NCI-H2171 treated with DMSO at 0.1 percent for 48 hours (cell line): ENCODE measurements around the gene WBP1L.
"Not testable (repeated sequence)": the region's sequence is repeated elsewhere in the genome, so short reads cannot be mapped to it uniquely, and the experiment has no call there.

ENCODE experiments used
- DNase-seq: peaks from one replicate; lab custom pipeline; 2025; lab: John Stamatoyannopoulos, UW

The WBP1L gene

GRCh38 chr10:102811346-102811745 is 67.6 kb downstream of the WBP1L start:
- no peak for DNase-seq

DNA sequence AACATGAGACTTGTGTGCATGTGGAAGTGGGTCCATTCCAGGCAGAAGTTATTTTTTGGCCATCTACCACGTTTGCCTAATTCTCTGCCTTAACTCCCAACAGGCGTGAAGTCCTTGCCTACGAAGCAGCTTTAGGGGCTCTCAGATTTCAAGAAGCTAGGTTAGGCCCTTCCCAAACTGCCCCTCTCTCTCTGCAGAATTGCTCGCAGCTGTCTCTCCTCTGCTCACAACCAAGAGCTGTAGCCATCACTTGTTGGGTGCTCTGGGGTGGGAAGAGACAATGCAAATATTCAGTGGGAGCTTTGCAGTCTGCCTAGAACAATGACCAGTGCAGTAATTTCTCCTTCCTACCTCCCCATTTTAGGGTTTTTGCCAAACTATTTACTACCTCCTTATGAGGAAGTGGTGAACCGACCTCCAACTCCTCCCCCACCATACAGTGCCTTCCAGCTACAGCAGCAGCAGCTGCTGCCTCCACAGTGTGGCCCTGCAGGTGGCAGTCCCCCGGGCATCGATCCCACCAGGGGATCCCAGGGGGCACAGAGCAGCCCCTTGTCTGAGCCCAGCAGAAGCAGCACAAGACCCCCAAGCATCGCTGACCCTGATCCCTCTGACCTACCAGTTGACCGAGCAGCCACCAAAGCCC is 68.6 kb downstream of the WBP1L start:
- no peak for DNase-seq

GRCh38 chr10:102813017-102813541 is 69.3 kb downstream of the WBP1L start:
- no peak for DNase-seq

DNA sequence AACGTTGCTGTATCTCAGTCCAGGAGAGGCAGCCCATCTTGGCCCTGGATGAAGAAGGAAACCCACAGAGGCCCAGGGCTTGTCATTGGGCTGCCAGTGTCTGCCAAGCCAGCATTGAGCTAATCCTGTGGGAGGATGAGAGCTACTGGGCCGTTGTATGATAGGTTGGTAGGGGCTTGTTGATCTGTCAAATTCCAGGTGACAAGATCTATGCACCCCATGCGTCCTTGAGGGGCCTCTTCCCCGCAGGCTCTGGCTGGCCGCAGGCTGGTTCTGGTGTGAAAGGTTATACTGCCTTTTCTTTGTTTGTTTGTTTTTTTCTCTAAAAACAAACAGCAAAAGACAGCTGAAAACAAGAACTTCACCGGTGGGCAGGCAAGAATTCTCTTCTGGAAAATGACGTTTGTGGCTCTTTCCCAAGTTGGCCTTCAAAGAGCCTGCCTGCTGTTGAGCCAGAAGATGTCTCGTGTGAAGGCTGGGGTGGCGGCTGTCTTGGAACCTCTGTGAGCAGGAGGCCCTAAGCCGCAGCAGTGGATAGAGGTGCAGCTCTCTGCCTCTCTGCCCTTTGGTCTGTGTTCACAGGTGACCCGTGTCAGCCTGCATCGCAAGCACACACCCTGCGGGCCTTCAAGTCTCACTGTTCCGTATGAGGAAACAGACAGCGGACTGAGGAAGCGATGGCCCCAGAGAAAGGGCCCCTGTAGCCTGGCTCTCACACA is 70.1 kb downstream of the WBP1L start:
- DNase-seq = no peak

DNA sequence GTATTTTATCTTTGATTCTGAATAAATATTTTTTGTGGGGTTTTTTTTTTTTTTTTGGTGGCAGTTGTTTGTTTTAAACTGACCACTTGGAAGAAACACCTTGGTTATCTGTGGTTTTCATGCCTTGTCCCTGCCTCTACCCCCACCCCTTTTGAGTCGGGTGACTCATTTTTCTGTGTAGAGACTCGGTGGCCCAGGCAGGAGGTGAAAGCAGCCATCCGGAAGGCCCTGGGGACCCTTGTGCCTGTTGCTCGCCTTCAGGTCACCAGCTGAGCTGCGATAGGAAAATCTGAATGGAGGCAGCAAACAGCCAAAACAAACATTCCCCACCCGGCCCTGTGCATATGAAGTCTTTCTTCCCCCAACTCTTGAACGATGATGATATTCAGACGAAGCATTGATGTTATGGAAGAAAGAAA is 70.7 kb downstream of the WBP1L start:
- peak; percentile 56 for DNase-seq

DNA sequence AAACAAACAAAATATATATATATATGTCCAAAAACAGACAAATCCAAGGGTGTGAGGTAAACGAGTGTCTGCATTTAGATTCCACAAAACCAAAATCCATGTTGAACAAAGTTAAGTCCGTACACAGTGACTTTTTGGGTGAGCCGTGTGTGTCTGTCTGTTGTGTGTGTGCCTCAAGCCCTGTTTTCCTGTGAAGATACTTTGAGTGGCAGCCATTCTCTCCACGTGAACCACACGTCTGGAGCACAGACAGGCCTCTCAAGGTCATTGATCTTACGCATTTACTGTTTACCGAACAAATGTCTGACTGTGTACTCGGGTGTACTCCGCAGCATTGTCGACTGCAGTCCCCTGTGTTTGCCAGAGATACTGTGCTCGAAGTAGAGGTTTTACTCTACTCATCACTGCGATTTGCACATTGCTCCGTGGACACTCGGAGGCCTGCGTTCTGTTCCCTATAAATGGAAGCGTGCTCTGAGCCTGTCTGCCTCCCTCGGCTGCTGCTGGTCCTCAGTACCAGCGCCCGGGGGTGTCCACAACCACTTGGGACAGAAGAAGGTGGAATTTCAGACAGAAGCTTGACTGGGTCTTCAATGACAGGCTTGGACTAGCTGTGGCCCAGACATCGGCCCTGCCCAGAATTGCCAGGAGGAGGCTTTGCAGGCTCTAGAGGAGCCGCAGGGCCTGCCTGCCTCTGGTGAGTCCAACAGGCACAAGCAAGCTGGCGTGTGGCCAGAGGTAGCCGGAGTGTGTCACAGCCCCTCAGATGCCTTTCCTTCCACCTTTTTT is 71.3 kb downstream of the WBP1L start:
- DNase-seq = no peak

GRCh38 chr10:102815790-102816549 is 72.2 kb downstream of the WBP1L start:
- no peak for DNase-seq

- no peak for DNase-seq
These were observed 73.4 kb downstream of the WBP1L start for GRCh38 chr10:102817175-102817574.

GRCh38 chr10:102819054-102819453 is 75.3 kb downstream of the WBP1L start:
- no peak for DNase-seq

DNA sequence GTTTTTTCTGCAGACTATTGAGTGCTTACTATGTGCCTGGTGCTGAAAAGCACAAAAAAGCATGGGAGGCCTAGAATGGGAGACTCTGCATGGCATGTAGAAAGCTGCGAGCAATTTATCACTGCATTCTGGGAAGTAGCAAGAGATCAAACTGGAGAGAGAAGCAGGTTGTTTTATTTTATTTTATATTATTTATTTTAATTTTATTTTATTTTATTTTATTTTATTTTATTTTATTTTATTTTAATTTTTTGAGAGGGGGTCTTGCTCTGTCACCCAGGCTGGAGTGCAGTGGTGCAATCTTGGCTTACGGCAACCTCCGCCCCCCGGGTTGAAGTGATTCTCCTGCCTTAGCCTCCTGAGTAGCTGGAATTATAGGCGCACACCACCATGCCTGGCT is 76.3 kb downstream of the WBP1L start:
- DNase-seq = not testable (repeated sequence)

DNA sequence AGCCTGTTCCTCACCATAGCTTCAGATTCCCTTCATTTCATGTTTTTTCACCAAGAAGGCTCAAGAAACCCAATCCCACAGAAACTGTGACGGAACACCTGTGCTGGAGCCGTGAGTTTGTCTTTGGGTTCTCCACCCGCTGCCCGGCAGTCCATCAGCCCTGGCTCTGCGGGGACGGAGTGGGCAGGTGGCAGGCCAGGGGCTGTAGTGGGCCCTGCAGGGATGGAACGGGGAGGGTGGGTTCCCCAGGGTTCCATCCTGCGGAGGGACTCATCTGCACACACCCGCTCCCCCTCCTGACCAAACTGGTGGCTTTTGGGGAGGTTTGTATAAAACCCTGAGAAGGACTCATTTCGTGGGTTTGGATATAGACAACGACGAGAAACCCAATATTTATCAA is 78.5 kb downstream of the WBP1L start:
- no peak for DNase-seq

DNA sequence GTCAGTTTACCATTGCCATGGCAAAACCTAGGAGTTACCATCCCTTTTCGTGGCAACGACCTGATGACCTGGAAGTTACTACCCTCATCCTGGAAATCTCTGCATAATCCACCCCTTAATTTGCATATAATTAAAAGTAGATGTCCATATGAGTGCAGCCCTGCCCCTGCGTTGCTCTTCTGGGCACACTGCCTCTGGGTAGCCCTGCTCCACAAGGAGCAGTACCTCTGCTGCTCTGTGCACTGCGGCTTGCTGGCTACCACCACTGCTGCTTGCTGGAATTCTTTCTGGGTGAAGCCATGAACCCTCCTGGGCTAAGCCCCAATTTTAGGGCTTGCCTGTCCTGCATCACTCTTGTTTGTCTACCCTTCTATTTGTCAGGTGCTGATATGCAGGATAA is 80.9 kb downstream of the WBP1L start:
- no peak for DNase-seq

GRCh38 chr10:102826148-102826796 is 82.5 kb downstream of the WBP1L start:
- DNase-seq = no peak

GRCh38 chr10:102827597-102827975 is 83.8 kb downstream of the WBP1L start:
- no peak for DNase-seq

- DNase-seq = no peak
These were observed 87.7 kb downstream of the WBP1L start for GRCh38 chr10:102831322-102832071.

GRCh38 chr10:102832248-102832647 is 88.5 kb downstream of the WBP1L start:
- no peak for DNase-seq

GRCh38 chr10:102832987-102833386 is 89.2 kb downstream of the WBP1L start:
- DNase-seq = no peak

GRCh38 chr10:102834143-102834542 is 90.4 kb downstream of the WBP1L start:
- no peak for DNase-seq

GRCh38 chr10:102835007-102835482 is 91.3 kb downstream of the WBP1L start:
- peak; percentile 54 for DNase-seq

- peak; percentile 31 for DNase-seq
These were observed 93.5 kb downstream of the WBP1L start, which contains the start of gene CYP17A1 for GRCh38 chr10:102837230-102837721. CYP17A1 (minus strand) TSS chr10:102837413; CDS start chr10:102837361, 52 bp downstream.
